ENCODE data around the gene CORIN.

CORIN gene

DNA sequence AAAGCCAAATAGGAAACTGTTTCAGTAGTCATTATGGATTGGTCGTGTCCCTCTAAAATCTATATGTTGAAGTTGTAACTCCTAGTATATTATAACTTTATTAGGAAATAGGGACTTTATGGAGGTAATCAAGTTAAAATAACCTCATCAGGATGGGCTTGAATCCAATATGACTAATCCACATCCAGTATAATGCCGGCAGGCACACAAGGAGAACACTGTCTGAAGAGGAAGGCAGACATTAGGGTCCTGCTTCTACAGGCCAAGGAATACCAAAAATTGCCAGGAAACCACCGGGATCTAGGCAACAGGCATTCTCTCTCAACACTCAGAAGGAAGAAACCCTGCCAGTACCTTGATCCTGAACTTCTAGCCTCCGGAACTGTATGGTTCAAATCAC is 222.5 kb downstream of the CORIN start:
- DNase-seq (ENCODE audit: insufficient read length, low spot score), result no peak
- no peak for TF ChIP-seq CTCF (IDR thresholded peaks at IDR 0.05; ENCODE audit: insufficient read depth, missing control alignments)
- FAIRE-seq, result no peak

DNA sequence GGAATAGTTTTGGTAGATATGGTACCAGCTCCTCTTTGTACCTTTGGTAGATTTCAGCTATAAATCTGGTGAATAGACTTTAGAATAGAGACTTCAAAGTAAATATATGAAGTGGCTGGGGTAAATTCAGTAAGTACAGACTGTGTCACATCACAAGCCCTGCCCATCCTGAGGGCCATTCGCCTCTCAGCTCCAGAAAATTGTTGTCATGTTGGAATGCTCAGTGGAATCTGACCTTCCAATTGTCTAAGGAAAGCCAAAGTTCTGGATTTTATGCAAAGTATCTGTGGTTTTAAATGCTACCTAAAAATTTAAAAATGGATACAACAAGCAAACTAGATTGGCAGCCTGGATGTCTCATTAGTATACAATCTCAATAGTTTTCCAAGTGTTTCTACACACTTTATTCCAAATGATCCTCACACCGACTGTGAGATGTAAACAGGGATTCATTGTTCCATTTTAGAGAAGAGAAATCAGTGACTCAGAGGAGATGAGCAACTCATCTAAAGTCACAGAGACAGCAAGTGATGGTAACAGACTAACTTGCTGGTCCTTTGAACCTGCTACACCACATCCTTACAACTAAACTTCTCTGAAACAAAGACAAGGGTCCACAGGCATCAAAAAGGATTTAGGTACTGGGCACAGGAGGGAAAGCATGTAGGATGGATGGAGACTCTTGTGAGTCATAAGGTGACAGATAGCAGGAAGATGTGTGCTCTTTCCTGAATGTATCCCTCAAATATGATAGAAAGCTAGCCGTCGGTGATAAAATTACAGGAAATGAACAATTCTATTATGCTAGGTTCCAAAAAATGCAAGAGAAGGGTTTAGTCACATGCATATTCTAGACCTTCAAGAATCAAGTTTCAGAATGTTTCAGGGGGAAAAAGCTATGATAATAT is 225.5 kb downstream of the CORIN start:
- TF ChIP-seq CTCF (IDR thresholded peaks at IDR 0.05; ENCODE audit: insufficient read depth, missing control alignments), result no peak
- DNase-seq (ENCODE audit: insufficient read length, low spot score) (no peak), FAIRE-seq (no peak)

DNA sequence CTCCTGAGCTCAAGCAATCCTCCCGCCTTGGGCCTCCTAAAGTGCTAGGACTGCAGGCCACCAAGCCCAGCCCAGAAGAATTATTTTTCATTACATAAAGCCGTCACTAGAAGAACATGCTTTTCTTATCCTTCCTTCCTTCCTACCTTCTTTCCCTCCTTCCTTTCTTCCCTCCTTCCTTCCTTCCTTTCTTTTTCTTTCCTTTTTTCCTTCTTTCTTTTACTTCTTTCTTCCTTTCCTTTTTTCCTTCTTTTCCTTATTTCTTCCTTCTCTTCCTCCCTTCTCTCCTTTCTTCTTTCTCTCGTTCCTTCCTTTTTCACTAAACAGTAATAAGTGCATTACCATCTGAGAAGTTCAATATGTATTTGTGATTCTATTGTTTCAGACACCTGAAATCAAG is 231.4 kb downstream of the CORIN start:
- FAIRE-seq, result no peak
- no peak for DNase-seq (ENCODE audit: insufficient read length, low spot score)
- no peak for TF ChIP-seq CTCF (IDR thresholded peaks at IDR 0.05; ENCODE audit: insufficient read depth, missing control alignments)

- no peak for FAIRE-seq
- DNase-seq (ENCODE audit: insufficient read length, low spot score), result no peak
Measured at GRCh38 chr4:47598896-47599295, 239.0 kb downstream of the CORIN start.

GRCh38 chr4:47598320-47598719 is 239.5 kb downstream of the CORIN start:
- no peak for FAIRE-seq

More at GRCh38 chr4:47598896-47599295, 239.0 kb downstream of the CORIN start:
- no peak for TF ChIP-seq CTCF (IDR thresholded peaks at IDR 0.05; ENCODE audit: insufficient read depth, missing control alignments)

DNA sequence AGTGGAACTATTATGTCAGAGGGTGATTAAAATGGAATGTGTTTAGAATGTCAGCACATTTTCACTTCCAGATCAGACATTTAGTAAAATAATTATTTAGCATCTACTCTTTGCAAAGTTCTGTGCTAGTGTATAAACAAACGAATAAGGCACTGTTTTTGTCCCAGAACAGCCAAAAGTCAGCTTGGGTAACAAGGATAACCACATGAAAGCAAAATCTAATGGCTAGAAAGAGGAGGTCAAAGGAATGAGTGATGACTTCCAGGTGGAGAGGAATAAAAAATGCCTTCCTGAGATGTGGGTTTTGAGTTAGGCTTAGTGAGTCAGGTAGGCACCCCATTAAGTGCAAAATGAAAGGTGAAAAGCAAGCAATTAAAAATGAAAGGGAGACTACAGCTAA is 240.2 kb downstream of the CORIN start:
- no peak for TF ChIP-seq CTCF (IDR thresholded peaks at IDR 0.05; ENCODE audit: insufficient read depth, missing control alignments)
- DNase-seq (ENCODE audit: insufficient read length, low spot score) (no peak), FAIRE-seq (no peak)

More at GRCh38 chr4:47598320-47598719, 239.5 kb downstream of the CORIN start:
- no peak for TF ChIP-seq CTCF (IDR thresholded peaks at IDR 0.05; ENCODE audit: insufficient read depth, missing control alignments)
- no peak for DNase-seq (ENCODE audit: insufficient read length, low spot score)

- DNase-seq (ENCODE audit: insufficient read length, low spot score) (no peak), FAIRE-seq (no peak)
- TF ChIP-seq CTCF (IDR thresholded peaks at IDR 0.05; ENCODE audit: insufficient read depth, missing control alignments), result no peak
Measured at GRCh38 chr4:47590325-47590724, 247.5 kb downstream of the CORIN start.
